Activated CD4-positive, CD25-positive, alpha-beta regulatory T cell treated with anti-CD3 and anti-CD28 coated beads, Interleukin-2, amount 50 U/mL, for 24 hours (primary cell): Measurements from ENCODE around the gene KDM5A.

ENCODE experiments used
- ATAC-seq, 2 donors: fragments of 150-1000 bp; cut with Tn5 transposase; one replicate each; pipeline ENCODE4 v1.10.0; 2021; ENCODE audit warnings: mild to moderate bottlenecking in 1 of 2, moderate library complexity in 1 of 2

Gene KDM5A

GRCh38 chr12:271161-271560 is 118.0 kb downstream of the KDM5A start:
- no peak for ATAC-seq

GRCh38 chr12:269191-269590 is 119.9 kb downstream of the KDM5A start:
- no peak for ATAC-seq

DNA sequence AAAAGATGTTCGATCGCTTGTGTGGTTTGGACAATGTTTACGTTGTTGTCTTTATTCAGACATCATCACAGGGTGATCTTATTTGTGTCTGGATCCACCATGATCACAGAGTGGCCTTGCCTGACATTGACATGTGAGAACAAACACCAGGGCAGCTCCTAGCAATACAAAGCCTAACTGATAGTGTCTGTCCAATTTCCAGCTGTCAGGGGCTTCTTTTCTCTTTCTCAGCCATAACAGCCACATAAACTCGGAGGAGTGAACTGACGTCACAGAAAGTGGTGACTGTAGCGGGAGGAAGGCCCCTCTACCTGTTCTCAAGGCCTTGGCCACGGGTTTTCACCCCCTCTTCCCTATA is 120.7 kb downstream of the KDM5A start:
- no peak for ATAC-seq

GRCh38 chr12:267581-268482 is 121.3 kb downstream of the KDM5A start:
- ATAC-seq = no peak

DNA sequence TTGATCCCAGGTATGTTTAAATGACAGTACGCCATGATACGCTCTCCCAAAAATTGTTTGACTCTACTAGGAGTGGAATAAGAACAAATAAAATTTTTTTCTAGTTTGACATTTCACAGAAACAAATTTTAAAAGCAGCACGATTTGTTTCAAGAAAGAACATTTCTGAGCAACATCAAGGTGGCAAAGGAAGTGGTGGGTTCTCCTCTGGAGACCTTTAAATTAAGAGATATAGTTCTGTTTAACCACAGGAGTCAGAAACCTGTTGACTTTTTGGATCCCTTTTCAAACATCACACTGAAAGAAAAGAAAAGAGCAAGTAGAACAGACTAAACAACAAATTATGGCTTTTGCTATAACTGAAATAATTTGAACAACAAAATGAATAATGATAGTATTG is 124.0 kb downstream of the KDM5A start:
- ATAC-seq = no peak

DNA sequence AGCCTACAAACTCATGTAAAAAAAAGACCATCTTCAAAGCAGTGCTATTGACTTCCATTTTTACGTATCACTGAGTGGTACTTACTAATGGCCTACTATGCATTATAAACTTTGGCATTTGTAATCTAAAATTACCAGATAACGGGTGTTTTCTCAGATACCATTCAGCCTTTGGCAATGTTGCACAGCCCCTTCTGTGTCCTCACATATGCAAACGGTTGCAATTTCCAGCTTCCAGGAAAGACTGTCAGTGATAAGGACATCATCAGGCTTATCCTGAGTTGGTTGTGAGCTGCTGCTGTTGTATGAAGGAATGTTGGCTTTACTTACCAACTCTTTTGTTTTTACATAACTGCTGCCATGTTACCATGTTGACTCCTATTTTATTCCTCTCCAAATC is 124.9 kb downstream of the KDM5A start:
- ATAC-seq = no peak

DNA sequence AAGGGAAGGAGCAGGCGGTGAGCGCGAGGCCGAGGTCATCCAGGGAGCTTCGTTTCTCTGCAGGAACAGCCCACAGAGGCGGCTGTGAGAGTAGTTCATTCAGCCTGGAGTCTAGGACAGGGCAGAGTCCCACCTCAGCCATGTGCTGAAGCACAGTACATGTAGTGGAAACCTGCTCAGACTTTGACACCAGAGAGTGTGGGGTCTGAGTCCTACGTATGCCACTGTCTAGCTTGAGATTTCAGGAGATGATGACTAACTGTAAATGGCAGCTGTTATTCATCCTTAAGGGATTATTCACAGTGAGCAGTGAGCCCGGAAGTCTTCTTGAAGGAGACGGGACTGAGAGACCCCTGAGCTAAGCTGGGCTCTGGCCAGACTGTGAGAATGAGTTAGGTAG is 125.5 kb downstream of the KDM5A start:
- ATAC-seq = no peak

GRCh38 chr12:262817-263216 is 126.3 kb downstream of the KDM5A start, which contains the start of gene SLC6A13:
SLC6A13 (minus strand) TSS chr12:262836; CDS start chr12:260052, 2,784 bp downstream.
- ATAC-seq = no peak

GRCh38 chr12:262113-262512 is 127.0 kb downstream of the KDM5A start:
- no peak for ATAC-seq

DNA sequence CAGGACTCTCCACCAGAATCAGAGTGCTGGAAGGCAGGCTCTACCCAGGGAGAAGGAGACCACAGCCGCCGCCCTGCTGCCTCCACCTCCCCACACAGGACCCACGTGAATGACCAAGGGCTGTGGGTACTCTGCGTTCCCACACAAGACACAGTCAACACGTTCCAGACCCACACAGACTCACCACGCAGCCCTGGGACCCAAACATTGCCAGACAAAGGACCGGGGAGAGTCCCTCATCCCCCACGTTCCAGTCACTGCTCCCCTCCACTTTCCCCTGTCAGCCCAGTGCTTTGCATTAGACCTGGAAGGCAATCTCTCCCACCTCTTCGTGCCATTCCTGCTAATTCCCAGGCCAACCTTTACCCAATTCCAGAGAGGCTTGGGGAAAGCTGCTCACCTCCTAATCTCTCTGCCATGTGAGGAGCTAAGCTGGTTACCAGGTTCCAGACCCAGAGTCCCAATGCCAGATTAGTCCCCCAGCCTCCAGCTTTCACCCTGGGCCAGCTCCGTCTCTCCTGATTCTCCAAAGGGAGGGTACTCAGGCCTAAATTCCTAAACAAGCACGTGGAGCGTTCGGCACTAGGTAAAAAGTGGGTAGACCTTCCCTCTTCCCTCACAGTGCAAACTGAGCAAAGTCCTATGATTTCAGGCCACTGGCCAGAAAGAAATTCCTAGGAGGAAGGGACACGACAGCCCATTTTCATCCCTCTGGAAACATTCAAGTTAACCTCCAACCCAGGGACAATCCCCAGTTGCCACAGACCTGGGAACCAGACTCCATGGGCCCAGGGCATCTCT is 131.4 kb downstream of the KDM5A start:
- no peak for ATAC-seq

GRCh38 chr12:256958-257357 is 132.2 kb downstream of the KDM5A start:
- no peak for ATAC-seq

DNA sequence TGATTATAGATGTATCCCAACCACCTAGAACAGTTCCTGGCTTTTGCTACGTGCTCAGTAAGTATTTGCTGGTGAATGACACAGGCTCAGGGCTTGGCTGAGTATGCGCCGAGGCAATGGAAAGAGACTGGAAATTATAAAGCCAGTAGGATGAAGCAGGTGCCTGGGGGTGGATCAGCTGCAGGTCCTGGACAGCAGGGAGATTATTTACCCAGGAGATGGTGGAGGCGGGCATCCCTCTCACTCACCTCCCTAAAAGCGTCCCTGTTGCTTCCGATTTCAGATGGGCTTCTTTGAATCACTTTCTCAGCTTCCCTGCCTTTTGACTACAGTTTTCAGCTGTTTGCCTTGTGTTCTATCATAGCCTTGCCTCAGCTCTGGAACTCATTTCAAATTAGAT is 132.9 kb downstream of the KDM5A start:
- ATAC-seq = no peak

DNA sequence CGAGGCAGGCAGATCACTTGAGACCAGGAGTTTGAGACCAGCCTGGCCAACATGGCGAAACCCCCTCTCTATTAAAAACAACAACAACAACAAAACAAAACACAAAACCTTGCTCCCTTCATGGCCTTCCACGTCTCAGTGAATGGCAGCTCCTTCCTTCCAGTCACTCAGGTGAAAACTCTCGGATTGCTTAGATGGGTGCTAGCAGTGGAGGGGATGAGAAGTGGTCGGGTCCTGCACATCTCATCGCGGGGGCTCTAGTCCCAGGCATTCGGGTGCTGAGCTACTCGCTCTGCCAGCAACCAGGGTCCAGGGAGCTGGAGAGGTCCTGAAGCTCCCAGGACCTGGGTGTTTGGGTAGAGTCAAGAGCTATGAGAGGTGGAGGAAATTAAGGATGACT is 134.2 kb downstream of the KDM5A start:
- no peak for ATAC-seq

GRCh38 chr12:254039-254438 is 135.1 kb downstream of the KDM5A start:
- no peak for ATAC-seq

DNA sequence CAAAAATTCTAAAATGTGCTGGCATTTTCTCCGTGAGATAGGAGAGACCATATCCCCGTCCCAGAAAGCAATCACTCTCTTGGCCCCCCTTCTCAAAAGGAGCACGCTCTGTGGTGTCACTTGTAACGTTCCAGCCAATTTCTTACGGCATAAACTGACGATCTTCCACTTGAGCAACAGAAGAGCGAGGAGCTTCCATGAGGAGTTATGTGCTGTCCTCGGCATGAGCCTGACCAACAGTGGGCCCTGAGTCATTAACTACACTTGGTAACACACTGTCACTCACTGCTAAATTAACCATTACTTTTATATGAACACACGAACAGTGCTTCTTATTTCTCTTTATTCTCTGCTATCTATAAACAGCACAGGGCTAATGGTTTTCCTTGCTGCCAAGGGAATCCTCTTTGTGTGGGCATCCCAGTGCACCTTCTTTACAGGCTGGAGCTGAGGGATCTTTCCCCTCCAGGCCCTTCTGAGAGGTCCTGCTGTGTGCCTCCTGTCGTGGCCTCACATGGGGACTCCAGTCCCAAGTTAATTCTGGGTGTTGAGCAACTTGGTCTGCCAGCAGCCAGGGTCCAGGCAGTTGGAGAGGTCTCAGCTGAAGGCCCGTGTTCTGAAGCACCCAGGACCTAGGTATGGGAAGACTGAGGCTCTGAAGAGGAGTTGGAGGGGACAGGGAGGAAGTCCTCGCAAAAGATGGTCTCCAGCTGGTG is 135.8 kb downstream of the KDM5A start:
- ATAC-seq = no peak

DNA sequence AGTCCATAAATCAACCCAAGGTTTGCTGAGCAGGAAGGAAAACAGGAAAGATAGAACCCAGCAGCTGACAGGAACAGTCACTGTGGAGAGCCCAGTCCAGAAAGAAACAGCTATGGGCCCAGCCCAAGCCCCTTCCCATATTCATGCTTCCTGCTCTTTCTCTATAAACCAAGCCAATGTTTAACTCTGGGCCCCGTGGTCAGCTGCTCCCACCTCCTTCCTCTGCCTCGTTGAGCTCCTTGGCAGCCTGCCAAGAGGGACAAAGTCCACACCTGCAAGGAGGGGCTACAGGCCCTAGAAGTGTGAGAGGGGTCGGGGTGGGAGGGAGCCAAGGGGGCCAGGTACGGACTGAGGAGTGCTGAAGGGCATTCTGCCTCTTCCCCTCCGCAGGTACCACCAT is 136.5 kb downstream of the KDM5A start:
- no peak for ATAC-seq

- ATAC-seq = no peak
Observed at GRCh38 chr12:247271-247670, 141.8 kb downstream of the KDM5A start.

DNA sequence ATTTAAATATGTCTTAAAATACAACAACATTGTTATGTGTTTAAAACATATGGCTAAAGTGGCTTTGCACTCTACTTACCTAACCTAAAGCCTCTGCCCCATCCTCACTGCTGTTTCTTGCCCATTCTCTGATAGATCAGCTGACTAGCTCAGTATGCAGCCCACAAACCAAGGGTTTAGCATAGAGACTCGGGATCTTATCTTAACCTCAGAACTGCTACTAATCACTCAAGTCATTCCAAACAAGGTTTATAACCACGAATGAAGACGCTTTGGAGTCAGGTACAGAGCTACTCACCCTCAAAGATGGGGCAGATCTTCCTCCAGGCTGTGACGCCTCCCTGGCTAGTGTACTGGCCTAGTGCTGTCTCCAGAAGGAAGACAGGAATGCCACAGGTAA is 145.7 kb downstream of the KDM5A start:
- ATAC-seq = no peak

DNA sequence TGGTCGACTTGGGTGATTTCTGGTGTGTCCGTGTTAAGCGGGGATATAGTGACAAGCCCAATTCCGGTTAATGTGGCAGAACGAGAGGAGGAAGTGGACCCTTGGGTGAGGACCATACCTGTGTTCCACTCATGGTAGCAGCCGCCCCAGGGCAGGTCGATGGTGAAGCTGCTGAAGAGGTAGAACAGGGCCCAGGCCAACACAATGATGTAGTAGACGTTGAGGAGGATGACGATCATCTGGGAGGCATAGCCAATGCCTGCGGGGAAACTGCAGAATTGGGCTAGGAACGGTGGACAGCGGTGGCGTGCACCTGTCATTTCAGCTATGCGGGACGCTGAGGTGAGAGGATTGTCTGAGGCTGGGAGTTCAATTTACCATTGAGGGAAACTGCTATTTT is 146.6 kb downstream of the KDM5A start:
- ATAC-seq = no peak

GRCh38 chr12:241266-241665 is 147.9 kb downstream of the KDM5A start:
- ATAC-seq = no peak

DNA sequence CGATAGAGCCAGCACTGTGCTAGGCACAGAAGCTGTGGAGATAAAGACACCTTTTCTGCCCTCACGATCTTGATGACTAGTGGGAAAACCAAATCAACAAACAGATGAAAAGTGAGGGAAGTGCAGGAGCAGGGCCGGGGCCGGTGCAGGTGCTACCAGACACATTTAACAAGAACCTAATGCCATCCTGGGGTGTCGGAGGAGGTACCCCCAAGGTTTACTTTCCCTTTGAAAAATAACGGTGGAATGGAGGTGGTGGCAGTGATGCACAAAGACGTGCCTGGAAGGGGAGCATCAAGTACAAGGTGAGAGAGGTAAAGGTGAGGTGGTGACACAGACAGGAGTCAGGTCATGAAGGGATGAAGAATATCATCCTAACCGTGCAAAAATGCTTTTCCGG is 148.6 kb downstream of the KDM5A start:
- no peak for ATAC-seq

DNA sequence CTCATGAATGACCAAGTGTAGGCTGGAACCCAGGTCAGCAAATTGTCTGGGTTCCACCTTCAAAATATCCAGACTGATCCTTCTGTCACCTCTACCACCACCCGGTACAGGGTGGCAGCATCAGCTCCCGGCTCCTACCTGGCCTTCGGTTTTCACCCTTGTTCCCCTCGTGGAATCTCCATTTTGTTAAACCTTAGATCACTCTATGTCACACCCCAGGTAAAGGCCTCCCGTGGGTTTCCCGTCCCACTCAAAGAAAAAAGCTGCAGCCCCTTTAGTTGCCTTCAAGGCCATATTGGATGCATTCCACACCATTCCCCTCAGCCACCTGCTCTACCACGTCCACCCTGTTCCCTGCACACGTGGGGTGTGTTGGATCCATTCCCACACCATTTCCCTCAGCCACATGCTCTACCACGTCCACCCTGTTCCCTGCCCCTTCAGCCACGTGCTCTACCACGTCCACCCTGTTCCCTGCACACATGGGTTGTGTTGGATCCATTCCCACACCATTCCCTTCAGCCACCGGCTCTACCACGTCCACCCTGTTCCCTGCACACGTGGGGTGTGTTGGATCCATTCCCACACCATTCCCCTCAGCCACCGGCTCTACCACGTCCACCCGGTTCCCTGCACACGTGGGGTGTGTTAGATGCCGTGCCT is 150.3 kb downstream of the KDM5A start:
- no peak for ATAC-seq

GRCh38 chr12:238116-238515 is 151.0 kb downstream of the KDM5A start:
- ATAC-seq = no peak
